A549 (cell line): Measurements from ENCODE around the gene CRYGC.

Experiments used
- CEBPB ChIP-seq, 2 experiments: fragments of >200 bp in 1 of 2; sonication (Bioruptor Twin) in 1 of 2; formaldehyde crosslinking in 1 of 2; IDR thresholded peaks; 2 replicates each; pipeline ENCODE4 v1.6.1; 2012 to 2016
- EHMT2 ChIP-seq: fragments of 200-600 bp; sonication (generic); IDR thresholded peaks from 2 replicates; pipeline ENCODE4 v1.6.1; 2016; ENCODE audit warnings: antibody characterized with exemption, low read depth, mild to moderate bottlenecking, moderate library complexity
- EP300 ChIP-seq, 2 experiments: fragments of >200 bp; sonication (Bioruptor Twin); formaldehyde crosslinking; IDR thresholded peaks; 2 replicates in 1 of 2; 3 replicates in 1 of 2; pipeline ENCODE4 v1.6.1; 2016 to 2017
- HOXB13 ChIP-seq: fragments of 250-450 bp; sonication (Bioruptor Pico); IDR thresholded peaks from 2 replicates; pipeline ENCODE4 v1.5.0; 2020; ENCODE audit warnings: low read depth, mild to moderate bottlenecking, moderate library complexity
- JUN ChIP-seq, 2 experiments: fragments of >200 bp; sonication (Bioruptor Twin); formaldehyde crosslinking; IDR thresholded peaks; 2 replicates in 1 of 2; 3 replicates in 1 of 2; pipeline ENCODE4 v1.6.1; 2016 to 2017
- KDM1A ChIP-seq: fragments of 200-600 bp; sonication (generic); IDR thresholded peaks from 2 replicates; pipeline ENCODE4 v1.6.1; 2016; ENCODE audit warnings: low read depth, mild to moderate bottlenecking
- MAZ ChIP-seq: fragments of 150-350 bp; IDR thresholded peaks from 2 replicates; pipeline ENCODE4 v1.6.1; 2014; ENCODE audit warnings: antibody characterized with exemption, low read depth, low read length, borderline replicate concordance
- NFE2L2 ChIP-seq: fragments of 150-350 bp; conservative IDR thresholded peaks from 2 replicates; pipeline ENCODE4 v1.6.1; 2014; ENCODE audit warnings: low read length
- POLR2A ChIP-seq: IDR thresholded peaks from 2 replicates; pipeline ENCODE4 v1.6.1; 2012; ENCODE audit warnings: mild to moderate bottlenecking, low read length
- RAD21 ChIP-seq, 2 experiments: fragments of >200 bp in 1 of 2; sonication (Bioruptor Twin) in 1 of 2; formaldehyde crosslinking in 1 of 2; IDR thresholded peaks in 1 of 2; conservative IDR thresholded peaks in 1 of 2; 2 replicates in 1 of 2; 3 replicates in 1 of 2; pipeline ENCODE4 v1.6.1; 2012 to 2018; ENCODE audit warnings: inconsistent platforms in 1 of 2
- TP53 ChIP-seq: fragments of 250-450 bp; sonication (Bioruptor Pico); IDR thresholded peaks from 2 replicates; pipeline ENCODE4 v1.5.0; 2021; ENCODE audit warnings: mild to moderate bottlenecking, moderate library complexity
- TF ChIP-seq, protein P1 (sequence below): fragments of 200-600 bp; sonication (generic); IDR thresholded peaks from 2 replicates; pipeline ENCODE4 v1.6.1; 2016; ENCODE audit warnings: antibody characterized with exemption, mild to moderate bottlenecking, moderate library complexity
- TF ChIP-seq, protein P2 (sequence below): fragments of >200 bp; sonication (Bioruptor Twin); formaldehyde crosslinking; IDR thresholded peaks from 3 replicates; pipeline ENCODE4 v1.5.1; 2016
- TF ChIP-seq, protein P3 (sequence below): IDR thresholded peaks from 2 replicates; pipeline ENCODE4 v1.6.1; 2012

DNA sequence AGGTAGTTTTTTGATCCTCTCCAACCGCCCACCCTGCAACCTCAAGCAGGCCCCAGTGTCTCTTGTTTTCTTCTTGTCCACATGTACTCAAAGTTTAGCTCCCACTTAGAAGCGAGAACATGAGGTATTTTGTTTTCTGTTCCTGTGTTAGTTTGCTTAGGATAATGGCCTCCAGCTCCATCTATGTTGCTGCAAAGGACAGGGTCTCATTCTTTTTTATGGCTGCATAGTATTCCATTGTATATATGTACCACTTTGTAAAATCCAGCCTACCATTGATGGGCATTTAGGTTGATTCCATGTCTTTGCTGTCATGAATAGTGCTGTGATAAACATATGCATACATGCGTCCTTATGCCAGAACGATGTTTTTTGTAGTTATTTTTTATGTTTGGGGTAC is 2.5 kb downstream of the CRYGC start:
- TF ChIP-seq, protein P1, sequence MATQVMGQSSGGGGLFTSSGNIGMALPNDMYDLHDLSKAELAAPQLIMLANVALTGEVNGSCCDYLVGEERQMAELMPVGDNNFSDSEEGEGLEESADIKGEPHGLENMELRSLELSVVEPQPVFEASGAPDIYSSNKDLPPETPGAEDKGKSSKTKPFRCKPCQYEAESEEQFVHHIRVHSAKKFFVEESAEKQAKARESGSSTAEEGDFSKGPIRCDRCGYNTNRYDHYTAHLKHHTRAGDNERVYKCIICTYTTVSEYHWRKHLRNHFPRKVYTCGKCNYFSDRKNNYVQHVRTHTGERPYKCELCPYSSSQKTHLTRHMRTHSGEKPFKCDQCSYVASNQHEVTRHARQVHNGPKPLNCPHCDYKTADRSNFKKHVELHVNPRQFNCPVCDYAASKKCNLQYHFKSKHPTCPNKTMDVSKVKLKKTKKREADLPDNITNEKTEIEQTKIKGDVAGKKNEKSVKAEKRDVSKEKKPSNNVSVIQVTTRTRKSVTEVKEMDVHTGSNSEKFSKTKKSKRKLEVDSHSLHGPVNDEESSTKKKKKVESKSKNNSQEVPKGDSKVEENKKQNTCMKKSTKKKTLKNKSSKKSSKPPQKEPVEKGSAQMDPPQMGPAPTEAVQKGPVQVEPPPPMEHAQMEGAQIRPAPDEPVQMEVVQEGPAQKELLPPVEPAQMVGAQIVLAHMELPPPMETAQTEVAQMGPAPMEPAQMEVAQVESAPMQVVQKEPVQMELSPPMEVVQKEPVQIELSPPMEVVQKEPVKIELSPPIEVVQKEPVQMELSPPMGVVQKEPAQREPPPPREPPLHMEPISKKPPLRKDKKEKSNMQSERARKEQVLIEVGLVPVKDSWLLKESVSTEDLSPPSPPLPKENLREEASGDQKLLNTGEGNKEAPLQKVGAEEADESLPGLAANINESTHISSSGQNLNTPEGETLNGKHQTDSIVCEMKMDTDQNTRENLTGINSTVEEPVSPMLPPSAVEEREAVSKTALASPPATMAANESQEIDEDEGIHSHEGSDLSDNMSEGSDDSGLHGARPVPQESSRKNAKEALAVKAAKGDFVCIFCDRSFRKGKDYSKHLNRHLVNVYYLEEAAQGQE, result no peak
- TF ChIP-seq, protein P2, sequence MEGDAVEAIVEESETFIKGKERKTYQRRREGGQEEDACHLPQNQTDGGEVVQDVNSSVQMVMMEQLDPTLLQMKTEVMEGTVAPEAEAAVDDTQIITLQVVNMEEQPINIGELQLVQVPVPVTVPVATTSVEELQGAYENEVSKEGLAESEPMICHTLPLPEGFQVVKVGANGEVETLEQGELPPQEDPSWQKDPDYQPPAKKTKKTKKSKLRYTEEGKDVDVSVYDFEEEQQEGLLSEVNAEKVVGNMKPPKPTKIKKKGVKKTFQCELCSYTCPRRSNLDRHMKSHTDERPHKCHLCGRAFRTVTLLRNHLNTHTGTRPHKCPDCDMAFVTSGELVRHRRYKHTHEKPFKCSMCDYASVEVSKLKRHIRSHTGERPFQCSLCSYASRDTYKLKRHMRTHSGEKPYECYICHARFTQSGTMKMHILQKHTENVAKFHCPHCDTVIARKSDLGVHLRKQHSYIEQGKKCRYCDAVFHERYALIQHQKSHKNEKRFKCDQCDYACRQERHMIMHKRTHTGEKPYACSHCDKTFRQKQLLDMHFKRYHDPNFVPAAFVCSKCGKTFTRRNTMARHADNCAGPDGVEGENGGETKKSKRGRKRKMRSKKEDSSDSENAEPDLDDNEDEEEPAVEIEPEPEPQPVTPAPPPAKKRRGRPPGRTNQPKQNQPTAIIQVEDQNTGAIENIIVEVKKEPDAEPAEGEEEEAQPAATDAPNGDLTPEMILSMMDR, result no peak
- TF ChIP-seq, protein P3, sequence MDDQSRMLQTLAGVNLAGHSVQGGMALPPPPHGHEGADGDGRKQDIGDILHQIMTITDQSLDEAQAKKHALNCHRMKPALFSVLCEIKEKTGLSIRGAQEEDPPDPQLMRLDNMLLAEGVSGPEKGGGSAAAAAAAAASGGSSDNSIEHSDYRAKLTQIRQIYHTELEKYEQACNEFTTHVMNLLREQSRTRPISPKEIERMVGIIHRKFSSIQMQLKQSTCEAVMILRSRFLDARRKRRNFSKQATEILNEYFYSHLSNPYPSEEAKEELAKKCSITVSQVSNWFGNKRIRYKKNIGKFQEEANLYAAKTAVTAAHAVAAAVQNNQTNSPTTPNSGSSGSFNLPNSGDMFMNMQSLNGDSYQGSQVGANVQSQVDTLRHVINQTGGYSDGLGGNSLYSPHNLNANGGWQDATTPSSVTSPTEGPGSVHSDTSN, result no peak
- TF ChIP-seq POLR2A (no peak), JUN (IDR thresholded peaks at IDR 0.05) (no peak), NFE2L2 (no peak), HOXB13 (CRISPR knock-in tag) (no peak), EP300 (IDR thresholded peaks at IDR 0.05) (no peak), MAZ (no peak), EHMT2 (no peak), KDM1A (no peak), RAD21 (conservative IDR thresholded peaks at IDR 0.05 in 1 of 2, IDR thresholded peaks at IDR 0.05 in 1 of 2) (no peak), CEBPB (IDR thresholded peaks at IDR 0.05) (no peak), TP53 (no peak)
